Keratinocyte (primary cell): ENCODE measurements around the gene HOXC11.

Experiments
- EZH2 ChIP-seq: IDR thresholded peaks from one replicate; pipeline ENCODE4 v1.6.1; 2012; ENCODE audit warnings: inconsistent platforms, mild to moderate bottlenecking, low read length, moderate library complexity
- TF ChIP-seq, protein P1 (sequence below), 3 experiments: IDR thresholded peaks in 1 of 3; conservative IDR thresholded peaks in 1 of 3; optimal IDR thresholded peaks in 1 of 3; 2 replicates in 2 of 3; 3 replicates in 1 of 3; pipeline versions ENCODE3 to v1.5.1; 2011; ENCODE audit warnings: low read length in 3 of 3, mild to moderate bottlenecking in 3 of 3, moderate library complexity in 2 of 3, control low read depth in 1 of 3, inconsistent platforms in 1 of 3; ENCODE audit not compliant: insufficient read depth in 2 of 3; ENCODE audit errors: extremely low read depth in 1 of 3

DNA sequence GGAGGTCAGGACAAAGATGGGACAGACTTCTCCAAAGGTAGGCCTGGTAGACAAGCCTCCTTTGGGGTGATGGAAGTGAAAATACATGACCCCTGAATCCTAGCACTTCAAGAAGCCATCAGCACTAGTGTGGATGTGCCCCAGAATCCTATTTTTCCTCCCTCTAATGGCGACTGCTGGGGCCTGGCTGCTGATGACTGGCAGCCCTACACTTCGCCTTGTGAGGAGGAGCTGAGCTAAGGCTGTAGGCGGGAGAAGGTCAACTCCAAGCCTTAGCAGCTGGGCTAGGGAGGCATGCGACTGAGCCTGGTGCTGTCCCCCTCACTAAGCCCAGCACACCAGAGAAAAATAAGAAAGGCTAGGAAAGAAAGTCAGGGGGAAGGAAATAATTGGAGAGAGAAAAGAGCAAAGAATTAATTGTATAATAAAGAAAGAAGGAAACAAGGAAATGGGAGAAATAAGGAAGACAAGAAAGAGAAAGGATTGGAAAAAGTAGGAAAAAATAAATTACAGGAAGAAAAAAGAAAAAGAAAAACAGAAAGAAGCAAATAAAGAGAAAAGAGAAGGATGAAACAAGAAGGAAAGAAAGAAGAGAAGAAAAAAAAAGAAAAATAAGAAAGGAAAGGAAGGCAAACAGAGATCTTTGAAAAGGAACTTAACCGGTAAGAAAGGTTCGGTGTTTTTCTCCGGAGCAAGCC is 7.3 kb downstream of the HOXC11 start:
- TF ChIP-seq, protein P1, sequence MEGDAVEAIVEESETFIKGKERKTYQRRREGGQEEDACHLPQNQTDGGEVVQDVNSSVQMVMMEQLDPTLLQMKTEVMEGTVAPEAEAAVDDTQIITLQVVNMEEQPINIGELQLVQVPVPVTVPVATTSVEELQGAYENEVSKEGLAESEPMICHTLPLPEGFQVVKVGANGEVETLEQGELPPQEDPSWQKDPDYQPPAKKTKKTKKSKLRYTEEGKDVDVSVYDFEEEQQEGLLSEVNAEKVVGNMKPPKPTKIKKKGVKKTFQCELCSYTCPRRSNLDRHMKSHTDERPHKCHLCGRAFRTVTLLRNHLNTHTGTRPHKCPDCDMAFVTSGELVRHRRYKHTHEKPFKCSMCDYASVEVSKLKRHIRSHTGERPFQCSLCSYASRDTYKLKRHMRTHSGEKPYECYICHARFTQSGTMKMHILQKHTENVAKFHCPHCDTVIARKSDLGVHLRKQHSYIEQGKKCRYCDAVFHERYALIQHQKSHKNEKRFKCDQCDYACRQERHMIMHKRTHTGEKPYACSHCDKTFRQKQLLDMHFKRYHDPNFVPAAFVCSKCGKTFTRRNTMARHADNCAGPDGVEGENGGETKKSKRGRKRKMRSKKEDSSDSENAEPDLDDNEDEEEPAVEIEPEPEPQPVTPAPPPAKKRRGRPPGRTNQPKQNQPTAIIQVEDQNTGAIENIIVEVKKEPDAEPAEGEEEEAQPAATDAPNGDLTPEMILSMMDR (optimal IDR thresholded peaks at IDR 0.05 in 1 of 3, IDR thresholded peaks at IDR 0.05 in 1 of 3, conservative IDR thresholded peaks at IDR 0.05 in 1 of 3; ENCODE audit: extremely low read depth in 1 of 3, insufficient read depth in 2 of 3, low read length in 3 of 3), result no peak
- TF ChIP-seq EZH2, result no peak
